GM23338 (cell line): ENCODE measurements around the gene RMND5A. TPM values are rescaled to one million over a fixed set of nuclear protein-coding genes. Genes with fewer than 3 reads are reported as not detected.

Experiments
- ATAC-seq: fragments of 200-7000 bp; cut with Tn5 transposase; 3 replicates; pipeline ENCODE4 v1.9.1; 2020
- DNase-seq: peaks from one replicate; pipeline ENCODE4 v3.0.0-alpha.2; 2015; ENCODE audit warnings: low spot score
- H2AFZ ChIP-seq: fragments of 200-600 bp; sonication (generic); 2 replicates; pipeline ENCODE4 v1.8.0; 2016; ENCODE audit warnings: antibody characterized with exemption, mild to moderate bottlenecking, moderate library complexity
- H3F3A ChIP-seq: fragments of 200-600 bp; sonication (generic); replicated peaks from 2 replicates; pipeline ENCODE4 v1.8.0; 2017; ENCODE audit warnings: antibody characterized with exemption, mixed run types, low read depth
- H3K27ac ChIP-seq: fragments of 200-600 bp; sonication (generic); 2 replicates; pipeline ENCODE4 v1.6.1; 2016; ENCODE audit warnings: low read depth
- H3K27me3 ChIP-seq: fragments of 200-600 bp; sonication (generic); 2 replicates; pipeline ENCODE4 v1.8.0; 2016; ENCODE audit warnings: mild to moderate bottlenecking, mixed run types, moderate library complexity; ENCODE audit not compliant: insufficient read depth
- H3K36me3 ChIP-seq: fragments of 200-600 bp; sonication (generic); 2 replicates; pipeline ENCODE4 v1.8.0; 2016; ENCODE audit warnings: mild to moderate bottlenecking; ENCODE audit not compliant: insufficient read depth
- H3K4me1 ChIP-seq: fragments of 200-600 bp; sonication (generic); 2 replicates; pipeline ENCODE4 v1.8.0; 2016; ENCODE audit warnings: mild to moderate bottlenecking, moderate library complexity; ENCODE audit not compliant: insufficient read depth
- H3K4me2 ChIP-seq: fragments of 200-600 bp; sonication (generic); 2 replicates; pipeline ENCODE4 v1.7.1; 2017; ENCODE audit warnings: mixed run types
- H3K4me3 ChIP-seq: fragments of 200-600 bp; sonication (generic); 2 replicates; pipeline ENCODE4 v1.6.1; 2016; ENCODE audit warnings: mixed run types
- H3K79me2 ChIP-seq: fragments of 200-600 bp; sonication (generic); replicated peaks from 2 replicates; pipeline ENCODE4 v1.8.0; 2017; ENCODE audit warnings: mild to moderate bottlenecking; ENCODE audit not compliant: insufficient read depth
- H3K9me2 ChIP-seq: fragments of 200-600 bp; sonication (generic); 2 replicates; pipeline ENCODE4 v1.8.0; 2017; ENCODE audit not compliant: insufficient read depth
- H4K20me1 ChIP-seq: fragments of 200-600 bp; sonication (generic); replicated peaks from 2 replicates; pipeline ENCODE4 v1.8.0; 2017; ENCODE audit warnings: mild to moderate bottlenecking; ENCODE audit not compliant: insufficient read depth
- H3K27ac Mint-ChIP-seq: 2 replicates; pipeline ENCODE4 v1.8.0; 2020; ENCODE audit warnings: inconsistent platforms, mild to moderate bottlenecking, moderate library complexity, mixed read lengths
- H3K27me3 Mint-ChIP-seq: 3 replicates; pipeline ENCODE4 v1.8.0; 2022; ENCODE audit warnings: low read depth, mild to moderate bottlenecking, moderate library complexity, mixed read lengths, inconsistent platforms; ENCODE audit not compliant: insufficient read depth, poor library complexity
- H3K36me3 Mint-ChIP-seq: 3 replicates; pipeline ENCODE4 v1.8.0; 2021; ENCODE audit warnings: low read depth, mild to moderate bottlenecking, inconsistent platforms, moderate library complexity, mixed read lengths
- H3K4me1 Mint-ChIP-seq: 3 replicates; pipeline ENCODE4 v1.8.0; 2020; ENCODE audit warnings: mild to moderate bottlenecking, inconsistent platforms, mixed read lengths
- H3K4me3 Mint-ChIP-seq: 3 replicates; pipeline ENCODE4 v1.8.0; 2021; ENCODE audit warnings: moderate library complexity, mild to moderate bottlenecking, inconsistent platforms, mixed read lengths
- H3K9me3 Mint-ChIP-seq: 3 replicates; pipeline ENCODE4 v1.8.0; 2020; ENCODE audit warnings: moderate library complexity, mild to moderate bottlenecking, inconsistent platforms, mixed read lengths
- CREB1 ChIP-seq: fragments of 250-450 bp; sonication (Bioruptor Pico); IDR thresholded peaks from 2 replicates; pipeline ENCODE4 v1.5.0; 2020; ENCODE audit warnings: low read depth, mild to moderate bottlenecking, moderate library complexity
- EZH2 ChIP-seq: fragments of 200-600 bp; sonication (generic); IDR thresholded peaks from one replicate; pipeline ENCODE4 v1.8.0; 2017; ENCODE audit warnings: antibody characterized with exemption, mild to moderate bottlenecking, low read depth; ENCODE audit not compliant: unreplicated experiment
- EZH2phosphoT487 ChIP-seq: fragments of 200-600 bp; sonication (generic); IDR thresholded peaks from one replicate; pipeline ENCODE4 v1.8.1; 2018; ENCODE audit warnings: antibody characterized with exemption; ENCODE audit not compliant: unreplicated experiment
- JUNB ChIP-seq: IDR thresholded peaks from one replicate; pipeline ENCODE4 v1.6.1; 2016; ENCODE audit warnings: antibody characterized with exemption; ENCODE audit not compliant: unreplicated experiment
- POLR2AphosphoS5 ChIP-seq: IDR thresholded peaks from 2 replicates; pipeline ENCODE4 v1.6.1; 2016; ENCODE audit warnings: antibody characterized with exemption, low read depth
- STAT1 ChIP-seq: IDR thresholded peaks from one replicate; pipeline ENCODE4 v1.6.1; 2016; ENCODE audit warnings: antibody characterized with exemption; ENCODE audit not compliant: unreplicated experiment
- ZNF114 ChIP-seq: fragments of 250-450 bp; sonication (Bioruptor Pico); IDR thresholded peaks from 2 replicates; pipeline ENCODE4 v1.5.0; 2020; ENCODE audit warnings: mild to moderate bottlenecking, moderate library complexity
- ZNF331 ChIP-seq: fragments of 250-450 bp; sonication (Bioruptor Pico); IDR thresholded peaks from 2 replicates; pipeline ENCODE4 v1.5.0; 2020; ENCODE audit warnings: low read depth, mild to moderate bottlenecking, moderate library complexity
- ZNF462 ChIP-seq: fragments of 250-450 bp; sonication (Bioruptor Pico); IDR thresholded peaks from 2 replicates; pipeline ENCODE4 v1.5.0; 2020; ENCODE audit warnings: mild to moderate bottlenecking, moderate library complexity
- polyA plus RNA-seq: library from polyadenylated mRNA; unstranded; fragments of >200 nt; fragmentation: Nextera tagmentation; extraction: Ambion mirVana; gene quantifications from 2 replicates; pipeline ENCODE4 v1.2.1, GENCODE V29; 2016
- total RNA-seq: library from RNA; depleted of rRNA; stranded (reverse); fragments of >200 nt; shearing (Covaris generic); gene quantifications from 2 replicates; pipeline ENCODE4 v1.2.3, GENCODE V29; 2014
- TF ChIP-seq, protein P1 (sequence below): IDR thresholded peaks from one replicate; pipeline ENCODE4 v1.6.1; 2018; ENCODE audit warnings: antibody characterized with exemption; ENCODE audit not compliant: unreplicated experiment

Gene RMND5A
- total and polyA plus RNA-seq, 2 experiments from 2014 or later: 24.0 to 87.9 TPM

DNA sequence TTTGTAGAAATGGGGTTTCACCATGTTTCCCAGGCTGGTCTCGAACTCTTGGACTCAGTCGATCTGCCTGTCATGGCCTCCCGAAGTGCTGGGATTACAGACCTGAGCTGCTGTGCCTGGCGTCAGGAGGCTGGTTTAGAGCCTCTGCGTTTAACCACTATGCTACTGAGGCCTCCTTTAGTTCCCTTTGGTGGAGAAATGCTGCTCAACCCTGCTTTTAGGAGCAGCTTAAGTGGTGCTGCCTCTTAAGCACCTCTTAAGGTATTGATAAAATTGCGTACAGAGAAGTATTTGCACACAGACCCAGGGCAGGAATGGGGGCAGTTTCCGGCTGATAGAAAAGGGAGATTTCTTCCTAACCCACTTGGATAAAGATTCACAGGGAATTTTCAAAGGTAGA is 62.7 kb downstream of the RMND5A start:
- Histone ChIP-seq H3F3A (no peaks in the 10 kb centered on the region), H4K20me1 (no peaks in the 10 kb centered on the region), H3K9me2 (no peaks in the 10 kb centered on the region), H3K4me3 (no peak overlapping the region), H3K36me3 (no peaks in the 10 kb centered on the region), H3K27ac (no peak overlapping the region), H3K4me2 (no peak overlapping the region), H3K79me2 (no peaks in the 10 kb centered on the region), H3K27me3 (peaks cover 11% of the 10 kb centered on the region), H2AFZ (no peak overlapping the region), H3K4me1 (no peaks in the 10 kb centered on the region)
- Mint-ChIP-seq H3K36me3 (no peaks in the 10 kb centered on the region), H3K27ac (no peak overlapping the region), H3K27me3 (peaks cover 8% of the 10 kb centered on the region), H3K4me1 (no peaks in the 10 kb centered on the region; the same call in 2 of the 3 replicates), H3K9me3 (no peaks in the 10 kb centered on the region), H3K4me3 (no peak overlapping the region)
- ATAC-seq (no peak), DNase-seq (no peak)
- TF ChIP-seq STAT1 (no peak), POLR2AphosphoS5 (no peak)
- TF ChIP-seq, protein P1, sequence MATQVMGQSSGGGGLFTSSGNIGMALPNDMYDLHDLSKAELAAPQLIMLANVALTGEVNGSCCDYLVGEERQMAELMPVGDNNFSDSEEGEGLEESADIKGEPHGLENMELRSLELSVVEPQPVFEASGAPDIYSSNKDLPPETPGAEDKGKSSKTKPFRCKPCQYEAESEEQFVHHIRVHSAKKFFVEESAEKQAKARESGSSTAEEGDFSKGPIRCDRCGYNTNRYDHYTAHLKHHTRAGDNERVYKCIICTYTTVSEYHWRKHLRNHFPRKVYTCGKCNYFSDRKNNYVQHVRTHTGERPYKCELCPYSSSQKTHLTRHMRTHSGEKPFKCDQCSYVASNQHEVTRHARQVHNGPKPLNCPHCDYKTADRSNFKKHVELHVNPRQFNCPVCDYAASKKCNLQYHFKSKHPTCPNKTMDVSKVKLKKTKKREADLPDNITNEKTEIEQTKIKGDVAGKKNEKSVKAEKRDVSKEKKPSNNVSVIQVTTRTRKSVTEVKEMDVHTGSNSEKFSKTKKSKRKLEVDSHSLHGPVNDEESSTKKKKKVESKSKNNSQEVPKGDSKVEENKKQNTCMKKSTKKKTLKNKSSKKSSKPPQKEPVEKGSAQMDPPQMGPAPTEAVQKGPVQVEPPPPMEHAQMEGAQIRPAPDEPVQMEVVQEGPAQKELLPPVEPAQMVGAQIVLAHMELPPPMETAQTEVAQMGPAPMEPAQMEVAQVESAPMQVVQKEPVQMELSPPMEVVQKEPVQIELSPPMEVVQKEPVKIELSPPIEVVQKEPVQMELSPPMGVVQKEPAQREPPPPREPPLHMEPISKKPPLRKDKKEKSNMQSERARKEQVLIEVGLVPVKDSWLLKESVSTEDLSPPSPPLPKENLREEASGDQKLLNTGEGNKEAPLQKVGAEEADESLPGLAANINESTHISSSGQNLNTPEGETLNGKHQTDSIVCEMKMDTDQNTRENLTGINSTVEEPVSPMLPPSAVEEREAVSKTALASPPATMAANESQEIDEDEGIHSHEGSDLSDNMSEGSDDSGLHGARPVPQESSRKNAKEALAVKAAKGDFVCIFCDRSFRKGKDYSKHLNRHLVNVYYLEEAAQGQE: no peak

DNA sequence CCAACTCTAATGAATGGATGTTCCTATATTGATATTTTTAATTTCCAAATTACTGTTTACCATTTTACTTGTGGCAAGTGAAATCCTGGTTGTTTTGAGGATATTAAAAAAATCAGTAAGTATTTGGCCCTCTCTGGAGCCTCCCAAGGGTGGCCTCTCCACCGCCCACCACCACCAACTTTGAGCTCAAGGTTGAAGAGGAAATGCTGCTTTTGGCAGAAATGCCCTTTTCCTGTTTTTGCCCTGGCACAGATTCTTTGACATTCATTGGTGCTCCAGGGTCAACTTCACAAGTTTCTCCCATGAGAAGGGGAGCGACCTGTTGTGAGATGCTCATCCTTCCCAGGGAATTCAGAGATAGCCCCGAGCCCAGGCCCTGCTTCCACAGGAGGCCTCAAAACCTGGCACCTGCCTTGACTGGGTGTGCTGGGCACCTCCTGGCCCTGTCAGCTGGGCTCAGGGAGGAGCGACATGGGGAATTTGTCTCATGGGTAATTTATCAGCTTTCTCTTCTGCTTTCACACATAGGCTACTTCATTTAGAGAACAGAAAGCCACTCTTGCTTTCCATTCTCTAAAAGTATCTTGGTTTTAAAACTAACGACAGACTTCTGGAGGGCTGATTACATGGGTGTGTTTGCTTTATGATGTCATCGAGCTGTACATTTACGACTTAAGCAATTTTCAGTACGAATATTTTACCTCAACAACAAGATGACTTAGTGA is 63.7 kb downstream of the RMND5A start:
- Mint-ChIP-seq H3K9me3 (peaks cover 3% of the 10 kb centered on the region; the same call in 1 of the 3 replicates), H3K27me3 (peaks cover 18% of the 10 kb centered on the region), H3K27ac (no peak overlapping the region), H3K4me1 (peaks cover 3% of the 10 kb centered on the region; the same call in 2 of the 3 replicates), H3K36me3 (no peaks in the 10 kb centered on the region), H3K4me3 (no peak overlapping the region)
- Histone ChIP-seq H3K4me3 (no peak overlapping the region), H3K9me2 (no peaks in the 10 kb centered on the region), H3K79me2 (no peaks in the 10 kb centered on the region), H3F3A (no peaks in the 10 kb centered on the region), H3K27me3 (peaks cover 21% of the 10 kb centered on the region), H2AFZ (no peak overlapping the region), H3K4me1 (no peaks in the 10 kb centered on the region), H4K20me1 (no peaks in the 10 kb centered on the region), H3K36me3 (no peaks in the 10 kb centered on the region), H3K27ac (no peak overlapping the region), H3K4me2 (no peak overlapping the region)
- ATAC-seq (no peak), DNase-seq (no peak)
- TF ChIP-seq ZNF114 (CRISPR knock-in tag): no peak
- no peak for TF ChIP-seq ZNF331
- no peak for TF ChIP-seq ZNF462 (CRISPR knock-in tag)
- TF ChIP-seq CREB1 (CRISPR knock-in tag): no peak
- TF ChIP-seq EZH2phosphoT487: no peak
- no peak for TF ChIP-seq JUNB
- no peak for TF ChIP-seq EZH2
